Nephron progenitor cell (in vitro differentiated cells): ENCODE measurements around the gene PLVAP.

ENCODE experiments used
- DNase-seq: peaks from one replicate; pipeline ENCODE4 v3.0.0; 2021
- H3K27ac Mint-ChIP-seq: 2 replicates; pipeline ENCODE4 v1.8.0; 2021; ENCODE audit warnings: mild to moderate bottlenecking, moderate library complexity, mixed read lengths
- H3K27me3 Mint-ChIP-seq: 2 replicates; pipeline ENCODE4 v1.8.0; 2021; ENCODE audit warnings: mild to moderate bottlenecking, low read depth, mixed read lengths; ENCODE audit not compliant: poor library complexity
- H3K36me3 Mint-ChIP-seq: 2 replicates; pipeline ENCODE4 v1.8.0; 2021; ENCODE audit warnings: low read depth, mixed read lengths
- H3K4me1 Mint-ChIP-seq: 2 replicates; pipeline ENCODE4 v1.8.0; 2021; ENCODE audit warnings: mixed read lengths
- H3K4me3 Mint-ChIP-seq: 2 replicates; pipeline ENCODE4 v1.8.0; 2021; ENCODE audit warnings: mild to moderate bottlenecking, moderate library complexity, mixed read lengths
- H3K9me3 Mint-ChIP-seq: 2 replicates; pipeline ENCODE4 v1.8.0; 2021; ENCODE audit warnings: mild to moderate bottlenecking, moderate library complexity, mixed read lengths
- TF ChIP-seq, protein P1 (sequence below): fragments of 200-600 bp; sonication (generic); IDR thresholded peaks from 2 replicates; pipeline ENCODE4 v1.5.0; 2021; ENCODE audit warnings: antibody characterized with exemption

Gene PLVAP

DNA sequence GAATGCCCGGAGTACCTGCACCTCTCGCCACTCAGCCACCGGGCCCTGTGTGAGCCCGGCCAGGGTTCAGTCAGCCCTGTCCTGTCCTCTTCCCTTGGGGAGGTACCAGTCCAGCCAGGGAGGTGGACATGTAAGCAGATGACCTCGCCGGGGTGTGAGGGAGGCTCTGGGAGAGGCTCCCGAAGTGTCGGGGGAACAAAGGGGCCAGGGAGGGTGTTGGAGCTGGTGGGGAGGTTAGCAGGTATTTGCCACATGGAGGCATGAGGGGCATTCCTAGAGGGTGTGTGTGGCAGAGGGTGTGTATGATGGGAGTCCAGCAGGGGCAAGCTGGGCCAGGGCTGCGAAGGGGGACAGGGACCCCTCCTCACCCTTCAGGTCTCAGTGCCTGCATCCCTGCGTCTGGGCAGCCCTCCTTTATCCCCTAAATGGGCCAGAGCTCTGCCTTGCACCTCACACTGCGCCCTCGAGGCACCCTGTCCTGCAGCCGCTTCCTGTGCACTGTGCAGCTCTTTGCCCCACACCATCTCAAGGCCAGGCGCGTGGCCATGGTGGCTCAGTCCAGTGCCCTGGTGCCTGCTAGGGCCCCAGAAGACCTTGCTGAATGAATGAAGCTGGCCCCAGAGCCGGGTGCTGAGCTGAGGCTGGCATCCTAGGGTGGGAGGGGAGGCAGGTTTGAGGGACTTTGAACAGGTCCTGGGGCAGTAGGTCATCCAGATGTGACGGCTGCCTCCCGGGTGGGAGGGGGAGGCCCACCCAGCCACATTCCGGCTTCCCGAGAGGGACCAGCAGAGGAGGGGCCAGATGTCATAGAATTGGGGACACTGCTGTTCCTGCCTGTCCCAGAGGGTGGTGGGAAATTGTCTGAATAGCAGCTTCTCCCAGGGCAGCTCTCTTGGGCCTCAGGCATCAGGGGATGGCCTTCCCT, 64.7 kb downstream of the PLVAP start:
- TF ChIP-seq, protein P1, sequence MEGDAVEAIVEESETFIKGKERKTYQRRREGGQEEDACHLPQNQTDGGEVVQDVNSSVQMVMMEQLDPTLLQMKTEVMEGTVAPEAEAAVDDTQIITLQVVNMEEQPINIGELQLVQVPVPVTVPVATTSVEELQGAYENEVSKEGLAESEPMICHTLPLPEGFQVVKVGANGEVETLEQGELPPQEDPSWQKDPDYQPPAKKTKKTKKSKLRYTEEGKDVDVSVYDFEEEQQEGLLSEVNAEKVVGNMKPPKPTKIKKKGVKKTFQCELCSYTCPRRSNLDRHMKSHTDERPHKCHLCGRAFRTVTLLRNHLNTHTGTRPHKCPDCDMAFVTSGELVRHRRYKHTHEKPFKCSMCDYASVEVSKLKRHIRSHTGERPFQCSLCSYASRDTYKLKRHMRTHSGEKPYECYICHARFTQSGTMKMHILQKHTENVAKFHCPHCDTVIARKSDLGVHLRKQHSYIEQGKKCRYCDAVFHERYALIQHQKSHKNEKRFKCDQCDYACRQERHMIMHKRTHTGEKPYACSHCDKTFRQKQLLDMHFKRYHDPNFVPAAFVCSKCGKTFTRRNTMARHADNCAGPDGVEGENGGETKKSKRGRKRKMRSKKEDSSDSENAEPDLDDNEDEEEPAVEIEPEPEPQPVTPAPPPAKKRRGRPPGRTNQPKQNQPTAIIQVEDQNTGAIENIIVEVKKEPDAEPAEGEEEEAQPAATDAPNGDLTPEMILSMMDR, result no peak
- Mint-ChIP-seq H3K27ac (no peak overlapping the region), H3K4me1 (peaks cover 33% of the 10 kb centered on the region), H3K36me3 (peaks cover 24% of the 10 kb centered on the region), H3K4me3 (no peak overlapping the region), H3K9me3 (no peaks in the 10 kb centered on the region), H3K27me3 (no peaks in the 10 kb centered on the region)
- no peak for DNase-seq

DNA sequence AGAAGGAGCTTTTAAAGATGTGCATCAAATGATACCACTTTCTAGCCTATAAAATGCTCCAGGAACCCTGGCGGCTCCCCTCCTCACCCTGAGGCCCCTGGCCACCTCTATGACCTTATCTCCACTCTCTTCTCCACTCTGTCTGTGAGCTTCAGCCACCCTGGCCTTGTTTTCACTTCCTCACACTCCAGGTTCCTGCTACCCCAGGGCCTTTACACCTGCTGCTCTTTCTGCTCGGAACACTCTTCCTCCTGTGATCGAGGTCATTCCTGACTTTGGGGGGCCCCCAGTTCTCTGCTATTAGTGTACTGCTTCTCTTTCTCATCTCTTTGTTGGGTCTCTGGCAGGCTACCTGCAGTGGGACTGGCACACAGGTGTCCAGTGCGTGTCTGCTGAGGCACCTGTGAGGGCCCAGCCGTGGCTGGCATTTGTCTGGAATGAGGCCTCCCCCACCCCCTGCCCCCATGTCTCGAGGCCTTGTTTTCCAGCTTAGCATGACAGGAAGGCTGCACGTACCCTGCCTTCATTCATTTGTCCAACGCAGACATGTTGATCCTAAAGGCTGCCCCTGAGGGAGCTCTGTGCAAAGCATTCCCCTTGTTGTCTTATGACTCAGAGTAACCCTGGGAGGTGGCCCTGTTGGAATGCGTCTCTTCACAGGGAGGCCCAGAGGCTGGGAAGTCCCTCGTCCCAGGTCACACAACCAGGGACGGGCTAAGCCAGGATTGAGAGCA, 65.5 kb downstream of the PLVAP start:
- Mint-ChIP-seq H3K27me3 (no peaks in the 10 kb centered on the region), H3K36me3 (peaks cover 24% of the 10 kb centered on the region), H3K9me3 (no peaks in the 10 kb centered on the region), H3K4me1 (peaks cover 36% of the 10 kb centered on the region), H3K27ac (peak overlapping the region; percentile 73), H3K4me3 (peak overlapping the region; percentile 93)
- DNase-seq, result no peak
- TF ChIP-seq, protein P1, result no peak

DNA sequence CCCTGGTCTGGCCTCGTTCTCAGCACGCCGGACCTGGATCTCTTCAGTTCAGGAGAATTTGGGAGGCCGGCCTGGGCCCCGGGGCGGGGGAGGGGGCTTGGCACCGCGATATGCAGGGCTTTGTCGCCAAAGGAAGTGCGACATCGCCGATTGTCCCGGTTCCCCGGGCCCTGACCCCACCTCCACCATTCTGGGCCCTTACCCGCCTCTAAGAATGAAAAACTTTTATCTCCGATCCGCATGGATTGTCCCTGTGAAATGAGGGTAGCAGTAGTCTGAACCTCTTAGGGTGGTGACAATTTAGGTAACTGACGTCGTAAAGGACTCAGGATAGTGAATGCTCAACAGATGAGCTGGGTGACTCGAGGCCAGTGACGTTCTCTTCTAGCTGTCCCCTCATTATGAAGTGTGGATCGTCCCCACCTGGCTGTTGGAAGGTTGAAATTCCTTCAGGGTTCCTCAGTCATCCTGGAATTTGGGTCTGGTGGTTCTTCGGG, 67.1 kb downstream of the PLVAP start:
- H3K4me3 Mint-ChIP-seq, result peak overlapping the region; percentile 93
- peak overlapping the region; percentile 84 for H3K27ac Mint-ChIP-seq
- TF ChIP-seq, protein P1, result no peak
- peaks cover 43% of the 10 kb centered on the region for H3K4me1 Mint-ChIP-seq
- H3K9me3 Mint-ChIP-seq, result no peaks in the 10 kb centered on the region
- H3K27me3 Mint-ChIP-seq, result no peaks in the 10 kb centered on the region
- no peak for DNase-seq
- H3K36me3 Mint-ChIP-seq, result peaks cover 15% of the 10 kb centered on the region

DNA sequence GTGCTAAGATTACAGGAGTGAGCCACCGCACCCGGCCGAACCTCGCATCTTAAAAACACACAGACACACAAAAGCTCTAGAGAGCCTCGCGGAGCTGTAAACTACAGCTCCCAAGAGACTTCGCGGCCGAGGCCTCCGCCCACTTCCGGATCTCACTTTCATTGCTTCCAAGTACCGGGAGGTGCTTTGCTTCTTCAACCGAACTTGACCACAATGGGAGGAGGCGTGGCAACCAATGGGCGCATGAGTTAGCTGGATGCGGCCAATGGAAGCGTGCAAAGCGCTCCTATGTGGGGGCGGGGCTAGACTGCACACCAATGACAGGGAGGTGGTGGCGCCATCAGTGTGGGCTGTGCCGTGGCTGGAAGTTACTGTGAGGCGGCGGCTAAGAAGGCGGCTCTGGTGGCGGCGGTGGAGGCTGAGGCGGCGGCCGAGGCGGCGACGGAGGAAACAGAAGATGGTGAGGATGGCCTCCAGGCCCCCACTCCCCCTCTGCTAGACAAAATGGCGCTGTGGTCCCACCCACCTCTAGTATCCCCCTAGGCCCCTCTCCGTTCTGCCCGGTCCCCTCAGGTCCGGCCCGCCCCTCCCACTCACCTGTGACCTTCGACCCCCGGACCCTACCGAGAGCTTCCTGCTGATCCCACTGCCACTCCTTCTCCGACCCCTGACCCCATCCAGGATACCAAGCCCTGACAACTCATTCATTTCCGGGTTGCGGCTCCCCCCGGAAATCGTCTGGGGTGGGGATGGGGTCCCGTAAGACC, 67.8 kb downstream of the PLVAP start, which contains the start of gene DDA1:
Gene DDA1 (plus strand): TSS at position 366 of the 767 bp plus-strand sequence. CDS start 92 bp downstream, at position 458.
- Mint-ChIP-seq H3K27me3 (no peaks in the 10 kb centered on the region), H3K4me3 (peak within 1 kb of the TSS; percentile 93), H3K9me3 (no peaks in the 10 kb centered on the region), H3K36me3 (peaks cover 14% of the 10 kb centered on the region), H3K4me1 (peaks cover 49% of the 10 kb centered on the region), H3K27ac (peak within 1 kb of the TSS; percentile 84)
- DNase-seq, result peak; percentile 97
- TF ChIP-seq, protein P1, result no peak

DNA sequence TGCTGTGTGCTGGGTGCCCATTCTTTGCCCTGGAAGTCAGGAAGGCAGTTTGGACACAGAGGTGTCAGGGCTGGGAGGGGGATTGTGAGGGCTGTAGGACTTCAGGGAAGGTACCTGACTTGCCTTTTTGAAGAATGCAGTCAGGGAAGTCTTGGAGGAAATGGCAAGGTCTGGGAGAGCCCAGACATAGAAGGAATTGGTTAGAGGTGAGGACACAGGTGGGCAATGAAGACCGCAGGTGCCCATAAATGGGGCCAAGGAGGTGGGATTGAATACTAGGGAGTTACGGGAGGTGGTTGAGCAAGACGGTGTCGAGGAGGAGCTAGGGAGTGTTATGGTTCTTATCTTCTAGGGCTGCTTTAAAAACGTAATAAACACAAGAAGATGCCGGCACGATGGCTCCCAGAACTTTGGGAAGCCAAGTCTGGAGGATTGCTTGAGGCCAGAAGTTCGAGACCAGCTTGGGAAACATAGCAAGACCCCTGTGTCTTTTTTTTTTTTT, 69.2 kb downstream of the PLVAP start:
- H3K4me3 Mint-ChIP-seq, result peak overlapping the region; percentile 86
- H3K27ac Mint-ChIP-seq, result no peak overlapping the region
- TF ChIP-seq, protein P1, result no peak
- H3K4me1 Mint-ChIP-seq, result peaks cover 57% of the 10 kb centered on the region
- H3K9me3 Mint-ChIP-seq, result no peaks in the 10 kb centered on the region
- peaks cover 6% of the 10 kb centered on the region for H3K36me3 Mint-ChIP-seq
- H3K27me3 Mint-ChIP-seq, result no peaks in the 10 kb centered on the region
- DNase-seq, result no peak
